Left lung (tissue), 10 donors: ENCODE measurements around the gene DISC1. TPM values are rescaled to one million over a fixed set of nuclear protein-coding genes. Genes with fewer than 3 reads are reported as not detected.
A peak's percentile ranks its signal among the peaks of the same experiment; 100 is the strongest.
"Not testable (repeated sequence)": the region's sequence is repeated elsewhere in the genome, so short reads cannot be mapped to it uniquely, and the experiment has no call there.

Source experiments
- ATAC-seq: fragments of 200-7000 bp; cut with Tn5 transposase; one replicate; pipeline ENCODE4 v1.9.1; 2020; ENCODE audit warnings: moderate library complexity
- DNase-seq, 4 donors: peaks; one replicate each; pipeline ENCODE4 v3.0.0-alpha.2; 2013 to 2020
- H3K27ac ChIP-seq, 2 donors: fragments of 200-600 bp; sonication (generic) in 1 of 2; one replicate each; pipeline versions ENCODE4 v1.5.0 to v1.8.0; 2020 to 2021
- H3K27me3 ChIP-seq, 2 donors: fragments of 200-600 bp; sonication (generic) in 1 of 2; one replicate each; pipeline versions ENCODE4 v1.5.0 to v1.8.0; 2020 to 2021
- H3K36me3 ChIP-seq, 2 donors: fragments of 200-600 bp; sonication (generic) in 1 of 2; one replicate each; pipeline versions ENCODE4 v1.5.0 to v1.8.0; 2020 to 2021
- H3K4me1 ChIP-seq, 2 donors: fragments of 200-600 bp; one replicate each; pipeline ENCODE4 v1.8.0; 2021
- H3K4me3 ChIP-seq, 2 donors: fragments of 200-600 bp; sonication (generic) in 1 of 2; one replicate each; pipeline versions ENCODE4 v1.5.0 to v1.8.0; 2020 to 2021; ENCODE audit warnings: mild to moderate bottlenecking in 1 of 2
- H3K9me3 ChIP-seq, 2 donors: fragments of 200-600 bp; sonication (generic) in 1 of 2; one replicate each; pipeline versions ENCODE4 v1.5.0 to v1.8.0; 2020 to 2021
- intact Hi-C, 2 donors: fragments of 100-400 bp; cut with DNase I; formaldehyde crosslinking; loops; one replicate each; pipeline versions ENCODE4 v1.11.2 to v1.14.2; 2022
- polyA plus RNA-seq, 6 donors: library from polyadenylated mRNA; unstranded; fragments of 120-200 nt; gene quantifications; one replicate each; pipeline ENCODE4 v1.2.1, GENCODE V29; 2013; ENCODE audit not compliant: insufficient read length in 6 of 6
- total RNA-seq, 2 donors: library from RNA; stranded (reverse); fragmentation: NEBNext Ultra II Directional; extraction: Animal tissue kit (Norgen Biotek cat#: 25700); gene quantifications; one replicate each; pipeline ENCODE4 v1.2.1, GENCODE V29; 2021
- TF ChIP-seq, protein P1 (sequence below), 2 donors: fragments of 200-600 bp; sonication (generic) in 1 of 2; IDR thresholded peaks; one replicate each; pipeline versions ENCODE4 v1.5.0 to v1.8.0; 2021; ENCODE audit warnings: antibody characterized with exemption in 2 of 2
- donor health status: DM: no; HTN: yes; CAD: no.
- donor health status: DM: no; HTN: no; CAD: no.

Gene DISC1
- total and polyA plus RNA-seq, 8 donors: 3.9 to 11.7 (median 10.5) TPM

GRCh38 chr1:231757759-231758158, 131.2 kb downstream of the DISC1 start:
- Histone ChIP-seq H3K4me3 (no peak overlapping the region), H3K36me3 (peaks cover 0 to 8% of the 10 kb centered on the region in 2 donors), H3K9me3 (peaks cover 0 to 11% of the 10 kb centered on the region in 2 donors), H3K4me1 (peaks cover 0 to 19% of the 10 kb centered on the region in 2 donors), H3K27me3 (no peaks in the 10 kb centered on the region), H3K27ac (no peak overlapping the region)
- TF ChIP-seq, protein P1, sequence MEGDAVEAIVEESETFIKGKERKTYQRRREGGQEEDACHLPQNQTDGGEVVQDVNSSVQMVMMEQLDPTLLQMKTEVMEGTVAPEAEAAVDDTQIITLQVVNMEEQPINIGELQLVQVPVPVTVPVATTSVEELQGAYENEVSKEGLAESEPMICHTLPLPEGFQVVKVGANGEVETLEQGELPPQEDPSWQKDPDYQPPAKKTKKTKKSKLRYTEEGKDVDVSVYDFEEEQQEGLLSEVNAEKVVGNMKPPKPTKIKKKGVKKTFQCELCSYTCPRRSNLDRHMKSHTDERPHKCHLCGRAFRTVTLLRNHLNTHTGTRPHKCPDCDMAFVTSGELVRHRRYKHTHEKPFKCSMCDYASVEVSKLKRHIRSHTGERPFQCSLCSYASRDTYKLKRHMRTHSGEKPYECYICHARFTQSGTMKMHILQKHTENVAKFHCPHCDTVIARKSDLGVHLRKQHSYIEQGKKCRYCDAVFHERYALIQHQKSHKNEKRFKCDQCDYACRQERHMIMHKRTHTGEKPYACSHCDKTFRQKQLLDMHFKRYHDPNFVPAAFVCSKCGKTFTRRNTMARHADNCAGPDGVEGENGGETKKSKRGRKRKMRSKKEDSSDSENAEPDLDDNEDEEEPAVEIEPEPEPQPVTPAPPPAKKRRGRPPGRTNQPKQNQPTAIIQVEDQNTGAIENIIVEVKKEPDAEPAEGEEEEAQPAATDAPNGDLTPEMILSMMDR (IDR thresholded peaks at IDR 0.05): no peak
- DNase-seq: no peak
- ATAC-seq: no peak
- intact Hi-C loops: no loop called here

DNA sequence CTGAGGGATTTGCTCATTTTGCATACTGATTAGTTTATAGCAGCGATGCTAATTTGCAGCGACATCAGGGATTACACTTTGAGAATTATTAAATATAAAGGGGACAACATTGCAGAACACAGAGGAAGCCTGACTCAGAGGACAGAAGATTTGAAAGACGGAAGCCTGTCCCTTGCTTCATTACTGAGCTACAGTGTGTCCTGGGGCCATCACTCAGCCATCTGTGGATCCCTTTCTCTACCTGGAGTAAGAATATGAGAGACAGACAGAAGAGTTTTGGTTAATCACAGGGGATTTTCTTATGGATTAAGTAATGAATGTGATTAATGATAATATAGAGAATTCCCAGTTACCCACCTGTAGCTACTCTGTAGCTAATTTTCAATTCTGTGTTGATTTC, 134.7 kb downstream of the DISC1 start:
- ATAC-seq: no peak
- no peak for DNase-seq
- intact Hi-C loops: no loop called here
- TF ChIP-seq, protein P1 (IDR thresholded peaks at IDR 0.05): no peak
- Histone ChIP-seq H3K9me3 (no peaks in the 10 kb centered on the region), H3K36me3 (no peaks in the 10 kb centered on the region), H3K27me3 (no peaks in the 10 kb centered on the region), H3K4me1 (peaks cover 0 to 28% of the 10 kb centered on the region in 2 donors), H3K4me3 (no peak overlapping the region), H3K27ac (no peak overlapping the region)

GRCh38 chr1:231761747-231762541, 135.4 kb downstream of the DISC1 start:
- Histone ChIP-seq H3K27ac (no peak overlapping the region), H3K36me3 (no peaks in the 10 kb centered on the region), H3K4me1 (peaks cover 0 to 24% of the 10 kb centered on the region in 2 donors), H3K27me3 (no peaks in the 10 kb centered on the region), H3K4me3 (no peak overlapping the region), H3K9me3 (no peaks in the 10 kb centered on the region)
- TF ChIP-seq, protein P1 (IDR thresholded peaks at IDR 0.05): no peak
- DNase-seq (no peak), ATAC-seq (no peak)
- intact Hi-C loops: no loop called here

- no peak for DNase-seq
- intact Hi-C loops: no loop called here
- no peak overlapping the region for H3K4me3 ChIP-seq
- H3K27me3 ChIP-seq: no peaks in the 10 kb centered on the region
- peak overlapping the region in 1 of 2 donors; percentile 18 for H3K27ac ChIP-seq
- H3K4me1 ChIP-seq: peaks cover 0 to 18% of the 10 kb centered on the region in 2 donors
- H3K9me3 ChIP-seq: no peaks in the 10 kb centered on the region
- no peak for ATAC-seq
- H3K36me3 ChIP-seq: no peaks in the 10 kb centered on the region
- TF ChIP-seq, protein P1 (IDR thresholded peaks at IDR 0.05): no peak
Measured at GRCh38 chr1:231763456-231763855, 136.9 kb downstream of the DISC1 start.

DNA sequence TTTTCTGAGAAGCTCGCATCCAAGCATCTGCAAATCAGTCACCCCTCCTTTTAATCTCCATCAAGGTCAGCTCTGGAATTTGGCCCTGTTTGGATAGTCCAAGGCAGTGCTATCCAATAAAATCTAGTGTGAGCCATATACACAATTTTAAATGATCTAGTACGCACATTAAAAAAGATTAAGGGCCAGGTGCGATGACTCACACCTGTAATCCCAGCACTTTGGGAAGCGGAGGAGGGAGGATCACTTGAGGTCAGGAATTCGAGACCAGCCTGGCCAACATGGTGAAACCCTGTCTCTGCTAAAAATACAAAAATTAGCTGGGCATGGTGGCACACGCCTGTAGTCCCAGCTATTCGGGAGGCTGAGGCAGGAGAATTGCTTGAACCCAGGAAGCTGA, 139.2 kb downstream of the DISC1 start:
- H3K9me3 ChIP-seq, H3K4me3 ChIP-seq, H3K27ac ChIP-seq, H3K36me3 ChIP-seq, H3K27me3 ChIP-seq, intact Hi-C loops, DNase-seq, ATAC-seq: not testable (repeated sequence)
- H3K4me1 ChIP-seq: peaks cover 0 to 18% of the 10 kb centered on the region in 2 donors
